H9 (cell line): ENCODE data around the gene UBE2V1. TPM values are rescaled to one million over a fixed set of nuclear protein-coding genes. Genes with fewer than 3 reads are reported as not detected.
A peak's percentile ranks its signal among the peaks of the same experiment; 100 is the strongest.

Source experiments
- DNase-seq: peaks from one replicate; pipeline ENCODE4 v3.0.0-alpha.2; 2017
- H2AFZ ChIP-seq: one replicate; pipeline ENCODE4 v1.6.1; 2013; ENCODE audit warnings: mild to moderate bottlenecking, low read length, control low read depth, moderate library complexity
- H2AK5ac ChIP-seq: 2 replicates; pipeline ENCODE4 v1.6.1; 2013; ENCODE audit warnings: low read length, control low read depth, mixed read lengths; ENCODE audit not compliant: insufficient read length
- H2BK120ac ChIP-seq: one replicate; pipeline ENCODE4 v1.6.1; 2013; ENCODE audit warnings: low read depth, mild to moderate bottlenecking, low read length, control low read depth, inconsistent platforms; ENCODE audit not compliant: poor library complexity, severe bottlenecking
- H2BK12ac ChIP-seq: 2 replicates; pipeline ENCODE4 v1.6.1; 2013; ENCODE audit warnings: low read length, control low read depth, mixed read lengths, low read depth; ENCODE audit not compliant: insufficient read length
- H2BK15ac ChIP-seq: 2 replicates; pipeline ENCODE4 v1.6.1; 2013; ENCODE audit warnings: low read depth, low read length, control low read depth
- H2BK20ac ChIP-seq: one replicate; pipeline ENCODE4 v1.6.1; 2013; ENCODE audit warnings: low read depth, mild to moderate bottlenecking, low read length, control low read depth, inconsistent platforms; ENCODE audit not compliant: poor library complexity, severe bottlenecking
- H2BK5ac ChIP-seq: 2 replicates; pipeline ENCODE4 v1.6.1; 2013; ENCODE audit warnings: low read length, control low read depth, mixed read lengths; ENCODE audit not compliant: insufficient read length
- H3K14ac ChIP-seq: 2 replicates; pipeline ENCODE4 v1.6.1; 2013; ENCODE audit warnings: low read length, control low read depth; ENCODE audit not compliant: insufficient read depth
- H3K18ac ChIP-seq: 2 replicates; pipeline ENCODE4 v1.6.1; 2013; ENCODE audit warnings: low read depth, mild to moderate bottlenecking, mixed read lengths, low read length, control low read depth; ENCODE audit not compliant: insufficient read length
- H3K23ac ChIP-seq: 2 replicates; pipeline ENCODE4 v1.6.1; 2013; ENCODE audit warnings: low read length, control low read depth, mixed read lengths, low read depth; ENCODE audit not compliant: insufficient read length
- H3K23me2 ChIP-seq: 2 replicates; pipeline ENCODE4 v1.6.1; 2013; ENCODE audit warnings: low read depth, mild to moderate bottlenecking, mixed read lengths, low read length, control low read depth; ENCODE audit not compliant: insufficient read length, poor library complexity, severe bottlenecking
- H3K27ac ChIP-seq: 2 replicates; pipeline ENCODE4 v1.5.1; 2013; ENCODE audit warnings: low read length, control low read depth, mixed read lengths, low read depth; ENCODE audit not compliant: insufficient read length
- H3K27me3 ChIP-seq: 2 replicates; pipeline ENCODE4 v1.6.1; 2013; ENCODE audit warnings: low read length, control low read depth, inconsistent platforms; ENCODE audit not compliant: insufficient read depth
- H3K4ac ChIP-seq: 2 replicates; pipeline ENCODE4 v1.6.1; 2013; ENCODE audit warnings: low read depth, mild to moderate bottlenecking, control low read depth, inconsistent platforms, low read length, moderate library complexity
- H3K4me1 ChIP-seq: 2 replicates; pipeline ENCODE4 v1.6.1; 2013; ENCODE audit warnings: low read length, control low read depth, inconsistent platforms; ENCODE audit not compliant: insufficient read depth
- H3K4me2 ChIP-seq: 2 replicates; pipeline ENCODE4 v1.6.1; 2013; ENCODE audit warnings: low read length, control low read depth, mixed read lengths; ENCODE audit not compliant: insufficient read length, insufficient read depth
- H3K56ac ChIP-seq: 2 replicates; pipeline ENCODE4 v1.6.1; 2013; ENCODE audit warnings: low read depth, mild to moderate bottlenecking, mixed read lengths, low read length, control low read depth; ENCODE audit not compliant: insufficient read length
- H3K79me1 ChIP-seq: 2 replicates; pipeline ENCODE4 v1.6.1; 2013; ENCODE audit warnings: low read depth, mild to moderate bottlenecking, moderate library complexity, low read length, control low read depth, inconsistent platforms; ENCODE audit not compliant: insufficient read depth, poor library complexity, severe bottlenecking
- H3K79me2 ChIP-seq: 2 replicates; pipeline ENCODE4 v1.6.1; 2013; ENCODE audit warnings: low read length, control low read depth, inconsistent platforms; ENCODE audit not compliant: insufficient read depth
- H3K9ac ChIP-seq: 2 replicates; pipeline ENCODE4 v1.6.1; 2013; ENCODE audit warnings: low read length, control low read depth, mixed read lengths; ENCODE audit not compliant: insufficient read length; ENCODE audit errors: extremely low read depth
- H3K9me3 ChIP-seq: one replicate; pipeline ENCODE4 v1.6.1; 2013; ENCODE audit warnings: low read depth, low read length, inconsistent platforms; ENCODE audit not compliant: control insufficient read depth
- H3T11ph ChIP-seq: one replicate; pipeline ENCODE4 v1.6.1; 2013; ENCODE audit warnings: mild to moderate bottlenecking, low read length, control low read depth, inconsistent platforms
- H4K20me1 ChIP-seq: one replicate; pipeline ENCODE4 v1.6.1; 2013; ENCODE audit not compliant: control insufficient read depth, insufficient read length, insufficient read depth
- H4K5ac ChIP-seq: 2 replicates; pipeline ENCODE4 v1.6.1; 2013; ENCODE audit warnings: low read depth, mild to moderate bottlenecking, mixed read lengths, low read length, control low read depth; ENCODE audit not compliant: insufficient read length
- H4K8ac ChIP-seq: replicated peaks from 2 replicates; pipeline ENCODE4 v1.6.1; 2013; ENCODE audit warnings: low read length, control low read depth, mixed read lengths, low read depth; ENCODE audit not compliant: insufficient read length
- H4K91ac ChIP-seq: 2 replicates; pipeline ENCODE4 v1.6.1; 2013; ENCODE audit warnings: low read depth, mild to moderate bottlenecking, moderate library complexity, mixed read lengths, low read length, control low read depth; ENCODE audit not compliant: insufficient read length
- H3K27ac Mint-ChIP-seq, 3 experiments: 2 replicates in 2 of 3; 3 replicates in 1 of 3; pipeline ENCODE4 v1.8.0; 2020 to 2021; ENCODE audit warnings: mixed read lengths in 3 of 3, mild to moderate bottlenecking in 1 of 3, moderate library complexity in 1 of 3
- H3K27me3 Mint-ChIP-seq: 2 replicates; pipeline ENCODE4 v1.8.0; 2021; ENCODE audit warnings: low read depth, mild to moderate bottlenecking, moderate library complexity, mixed read lengths
- H3K36me3 Mint-ChIP-seq, 3 experiments: 2 replicates in 2 of 3; 3 replicates in 1 of 3; pipeline ENCODE4 v1.8.0; 2020 to 2021; ENCODE audit warnings: low read depth in 3 of 3, mixed read lengths in 3 of 3; ENCODE audit not compliant: insufficient read depth in 1 of 3
- H3K4me1 Mint-ChIP-seq, 2 experiments: 2 replicates each; pipeline ENCODE4 v1.8.0; 2020; ENCODE audit warnings: mixed read lengths in 2 of 2
- H3K4me3 Mint-ChIP-seq, 2 experiments: 2 replicates in 1 of 2; 3 replicates in 1 of 2; pipeline ENCODE4 v1.8.0; 2020 to 2021; ENCODE audit warnings: mild to moderate bottlenecking in 2 of 2, mixed read lengths in 2 of 2, moderate library complexity in 1 of 2
- H3K9me3 Mint-ChIP-seq, 2 experiments: 2 replicates in 1 of 2; 3 replicates in 1 of 2; pipeline ENCODE4 v1.8.0; 2020; ENCODE audit warnings: mild to moderate bottlenecking in 2 of 2, mixed read lengths in 2 of 2, moderate library complexity in 1 of 2
- CTCF ChIP-seq: fragments of 200-600 bp; sonication (generic); conservative IDR thresholded peaks from 3 replicates; pipeline ENCODE4 v1.8.0; 2021; ENCODE audit warnings: antibody characterized with exemption, mild to moderate bottlenecking
- WGBS: extraction: QIAGEN DNeasy Blood & Tissue Kit; methylation state at CpG from one replicate; pipeline ENCODE4 v1.1.7; 2013; ENCODE audit warnings: missing lambda C conversion rate, low lambda C conversion rate, mixed read lengths; ENCODE audit not compliant: insufficient read length; ENCODE audit errors: extremely low coverage; 5-methylcytosine and 5-hydroxymethylcytosine counted together
- total RNA-seq: library from RNA; stranded (reverse); gene quantifications from 2 replicates; pipeline ENCODE4 v1.2.1, GENCODE V29; 2021

UBE2V1 gene
- total RNA-seq, 1 experiment from 2014 or later: 152 TPM

GRCh38 chr20:50115041-50115512 lies 2.1 kb upstream of the UBE2V1 start:
- peak overlapping the region; percentile 93 for H3K4me2 ChIP-seq
- no peak overlapping the region for H2BK20ac ChIP-seq
- H3K27ac Mint-ChIP-seq: peak overlapping the region in 2 of 3 experiments; percentile 7 to 26; a peak in 1 of 7 replicates
- no peaks in the 10 kb centered on the region for H3K9me3 Mint-ChIP-seq
- H2BK120ac ChIP-seq: no peak overlapping the region
- H3K36me3 Mint-ChIP-seq: peaks cover 0 to 11% (median 10%) of the 10 kb centered on the region in 3 experiments; a peak in 4 of 7 replicates
- WGBS: no CpG with 5 or more reads among the region's 6 CpGs
- H2AFZ ChIP-seq: no peak overlapping the region
- peaks cover 3% of the 10 kb centered on the region for H3K79me1 ChIP-seq
- no peaks in the 10 kb centered on the region for H3K27me3 ChIP-seq
- no peak overlapping the region for H3T11ph ChIP-seq
- no peak overlapping the region for H2AK5ac ChIP-seq
- peaks cover 6% of the 10 kb centered on the region for H3K4me1 ChIP-seq
- H3K23me2 ChIP-seq: peaks cover 19% of the 10 kb centered on the region
- no peak overlapping the region for H3K27ac ChIP-seq
- no peak overlapping the region for H3K56ac ChIP-seq
- no peaks in the 10 kb centered on the region for H3K27me3 Mint-ChIP-seq
- no peak overlapping the region for H3K4ac ChIP-seq
- no peak overlapping the region for H3K14ac ChIP-seq
- H4K8ac ChIP-seq: no peak overlapping the region
- H3K18ac ChIP-seq: no peak overlapping the region
- H3K9me3 ChIP-seq: no peaks in the 10 kb centered on the region
- H4K20me1 ChIP-seq: no peaks in the 10 kb centered on the region
- no peak for DNase-seq
- peak overlapping the region; percentile 56 for H3K9ac ChIP-seq
- peaks cover 22% of the 10 kb centered on the region; the same call in 1 of the 2 replicates for H3K79me2 ChIP-seq
- H2BK5ac ChIP-seq: no peak overlapping the region
- TF ChIP-seq CTCF: no peak
- H3K4me3 Mint-ChIP-seq: peak overlapping the region; percentile 79 to 99
- H3K23ac ChIP-seq: no peak overlapping the region
- H4K91ac ChIP-seq: no peak overlapping the region
- H2BK15ac ChIP-seq: no peak overlapping the region
- no peak overlapping the region for H2BK12ac ChIP-seq
- H3K4me1 Mint-ChIP-seq: peaks cover 41 to 43% of the 10 kb centered on the region in 2 experiments
- no peak overlapping the region for H4K5ac ChIP-seq
